GM12878 (cell line): ENCODE data around the gene AMMECR1. TPM values are rescaled to one million over a fixed set of nuclear protein-coding genes. Genes with fewer than 3 reads are reported as not detected.

Source experiments
- ATAC-seq: fragments of 200-7000 bp; cut with Tn5 transposase; 3 replicates; pipeline ENCODE4 v1.9.1; 2020; ENCODE audit warnings: mild to moderate bottlenecking, moderate library complexity
- BruUV-seq: library from RNA; stranded (reverse); fragments of 400-500 nt; replicated peaks from 2 replicates; lab custom pipeline; 2021; lab: Mats Ljungman, UMichigan
- CTCF ChIA-PET: fragments of 300-600 bp; sonication (Branson Sonifier 250); formaldehyde crosslinking; extraction: SDS; loops from one replicate; lab custom pipeline; 2021; ENCODE audit warnings: inconsistent platforms; lab: Yijun Ruan, JAX
- POLR2A ChIA-PET: fragments of 350-600 bp; formaldehyde crosslinking; extraction: SDS; loops from one replicate; lab custom pipeline; 2021; ENCODE audit warnings: inconsistent platforms; lab: Charles Lee
- RAD21 ChIA-PET: fragments of 300-600 bp; sonication (Branson Sonifier 250); formaldehyde crosslinking; loops from one replicate; lab custom pipeline; 2023; ENCODE audit warnings: antibody characterized with exemption; ENCODE audit not compliant: unreplicated experiment; lab: Charles Lee
- SMC1A ChIA-PET: fragments of 300-600 bp; sonication (Branson Sonifier 250); formaldehyde crosslinking; loops from one replicate; lab custom pipeline; 2023; ENCODE audit not compliant: unreplicated experiment, uncharacterized antibody; lab: Charles Lee
- DNase-seq: peaks from one replicate; pipeline ENCODE4 v3.0.0-alpha.2; 2011; ENCODE audit warnings: low read depth, low spot score
- FAIRE-seq: peaks from 3 replicates; lab custom pipeline; 2011; peaks lifted over from hg19 to GRCh38; lab: Jason Lieb, UNC
- H2AFZ ChIP-seq: 2 replicates; pipeline ENCODE4 v1.6.0; 2011; ENCODE audit warnings: low read depth, low read length, control low read depth; ENCODE audit not compliant: control insufficient read depth
- H3K27ac ChIP-seq: 2 replicates; pipeline ENCODE4 v1.5.1; 2011; ENCODE audit warnings: control low read depth; ENCODE audit not compliant: control insufficient read depth, insufficient read depth
- H3K27me3 ChIP-seq, 2 experiments: replicated peaks in 1 of 2; 2 replicates each; pipeline versions ENCODE4 v1.6.0 to v1.6.1; 2011; ENCODE audit warnings: low read length in 1 of 2; ENCODE audit not compliant: control insufficient read depth in 2 of 2, insufficient read depth in 2 of 2
- H3K36me3 ChIP-seq, 2 experiments: 2 replicates each; pipeline ENCODE4 v1.5.1; 2011; ENCODE audit warnings: low read length in 1 of 2; ENCODE audit not compliant: control insufficient read depth in 2 of 2, insufficient read depth in 2 of 2
- H3K4me1 ChIP-seq: 2 replicates; pipeline ENCODE4 v1.6.1; 2011; ENCODE audit warnings: mild to moderate bottlenecking, low read length, moderate library complexity, mixed read lengths; ENCODE audit not compliant: control insufficient read depth, insufficient read depth
- H3K4me2 ChIP-seq: 2 replicates; pipeline ENCODE4 v1.6.0; 2011; ENCODE audit warnings: control low read depth; ENCODE audit not compliant: control insufficient read depth, insufficient read depth
- H3K4me3 ChIP-seq: fragments of 200-600 bp; sonication (generic); 2 replicates; pipeline ENCODE4 v1.5.1; 2016
- H3K79me2 ChIP-seq: 2 replicates; pipeline ENCODE4 v1.6.0; 2011; ENCODE audit warnings: low read length; ENCODE audit not compliant: control insufficient read depth, insufficient read depth
- H3K9ac ChIP-seq: 2 replicates; pipeline ENCODE4 v1.8.0; 2011; ENCODE audit warnings: low read length, control low read depth, mixed read lengths; ENCODE audit not compliant: control insufficient read depth, insufficient read depth
- H3K9me3 ChIP-seq: replicated peaks from 3 replicates; pipeline ENCODE4 v1.5.1; 2011; ENCODE audit warnings: mild to moderate bottlenecking, low read length; ENCODE audit not compliant: control insufficient read depth, insufficient read depth
- H4K20me1 ChIP-seq: 2 replicates; pipeline ENCODE4 v1.6.0; 2011; ENCODE audit not compliant: control insufficient read depth, insufficient read depth
- NR2C2 ChIP-seq: IDR thresholded peaks from 2 replicates; pipeline ENCODE4 v1.6.1; 2011; ENCODE audit warnings: borderline replicate concordance, low read depth; ENCODE audit not compliant: control insufficient read depth, insufficient read length
- SIX5 ChIP-seq: IDR thresholded peaks from 2 replicates; pipeline ENCODE4 v1.6.1; 2011; ENCODE audit warnings: mild to moderate bottlenecking, low read depth, low read length, moderate library complexity; ENCODE audit not compliant: severe bottlenecking
- SUPT20H ChIP-seq: IDR thresholded peaks from 2 replicates; pipeline ENCODE4 v1.6.1; 2011; ENCODE audit warnings: low read depth, mild to moderate bottlenecking, low read length, moderate library complexity, borderline replicate concordance; ENCODE audit not compliant: control insufficient read depth
- TARDBP ChIP-seq: IDR thresholded peaks from 2 replicates; pipeline ENCODE4 v1.6.1; 2016; ENCODE audit warnings: borderline replicate concordance
- ZNF274 ChIP-seq: IDR thresholded peaks from one replicate; pipeline ENCODE4 v1.8.0; 2011; ENCODE audit not compliant: insufficient read length, insufficient read depth
- in situ Hi-C: fragments of 300-500 bp; cut with MboI; formaldehyde crosslinking; loops from 9 replicates; pipeline ENCODE4 v1.14.3; 2018; ENCODE audit warnings: mixed read lengths
- intact Hi-C: fragments of 100-400 bp; cut with micrococcal nuclease; formaldehyde crosslinking; loops from one replicate; pipeline ENCODE4 v1.14.2; 2022; ENCODE audit not compliant: unreplicated experiment
- polyA plus RNA-seq, 11 experiments: library from polyadenylated mRNA; depleted of rRNA in 4 of 11; unstranded in 6 of 11; stranded (reverse) in 5 of 11; fragments of >200 nt; fragmentation: Nextera tagmentation in 4 of 11; fragmentation: Illumina TruSeq in 1 of 11; extraction: Ambion mirVana in 4 of 11; extraction: Trizol in 1 of 11; gene quantifications; 1 replicate in 1 of 11; 2 replicates in 10 of 11; pipeline versions ENCODE4 v1.2.1 to v1.2.3, GENCODE V29; 2011 to 2016; ENCODE audit warnings: inconsistent platforms in 2 of 11, missing spikeins in 2 of 11, low read depth in 1 of 11
- total RNA-seq, 4 experiments: library from RNA; depleted of rRNA in 3 of 4; stranded (reverse); fragments of >200 nt in 3 of 4; fragmentation: Illumina TruSeq in 1 of 4; extraction: Trizol in 1 of 4; gene quantifications; 2 replicates each; pipeline versions ENCODE4 v1.2.1 to v1.2.3, GENCODE V29; 2013 to 2021
- TF ChIP-seq, protein P1 (sequence below): fragments of 450-650 bp; IDR thresholded peaks from 2 replicates; pipeline ENCODE4 v1.6.1; 2016; ENCODE audit warnings: mild to moderate bottlenecking, moderate library complexity, borderline replicate concordance
- TF ChIP-seq, protein P2 (sequence below): fragments of 450-650 bp; IDR thresholded peaks from 2 replicates; pipeline ENCODE4 v1.6.1; 2017; ENCODE audit warnings: borderline replicate concordance

AMMECR1 gene
- total and polyA plus RNA-seq, 10 of the 15 experiments (the other 5 are each of a cell fraction or from before 2014, with no cell fraction given), result 4.9 to 25.6 (median 10.7) TPM

DNA sequence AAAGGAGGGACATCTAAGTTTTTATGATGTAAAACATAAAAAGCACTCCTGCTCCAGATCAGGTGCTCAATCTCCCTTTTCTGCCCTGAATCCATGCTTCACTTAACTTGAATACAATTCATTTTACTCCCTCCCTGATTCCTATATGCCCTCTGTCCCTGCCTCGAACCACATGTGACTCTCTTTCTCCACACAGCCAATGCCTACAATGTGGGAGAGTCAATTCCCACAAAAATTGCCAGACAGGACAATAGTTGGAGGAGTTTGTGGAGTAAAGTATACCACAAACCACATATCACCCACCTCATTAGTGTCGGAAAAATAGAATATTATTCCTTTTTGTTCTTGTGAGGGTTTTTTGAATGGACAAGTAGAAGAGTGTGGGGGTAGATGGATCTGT is 9.7 kb downstream of the AMMECR1 start (continued):
- TF ChIP-seq, protein P1, sequence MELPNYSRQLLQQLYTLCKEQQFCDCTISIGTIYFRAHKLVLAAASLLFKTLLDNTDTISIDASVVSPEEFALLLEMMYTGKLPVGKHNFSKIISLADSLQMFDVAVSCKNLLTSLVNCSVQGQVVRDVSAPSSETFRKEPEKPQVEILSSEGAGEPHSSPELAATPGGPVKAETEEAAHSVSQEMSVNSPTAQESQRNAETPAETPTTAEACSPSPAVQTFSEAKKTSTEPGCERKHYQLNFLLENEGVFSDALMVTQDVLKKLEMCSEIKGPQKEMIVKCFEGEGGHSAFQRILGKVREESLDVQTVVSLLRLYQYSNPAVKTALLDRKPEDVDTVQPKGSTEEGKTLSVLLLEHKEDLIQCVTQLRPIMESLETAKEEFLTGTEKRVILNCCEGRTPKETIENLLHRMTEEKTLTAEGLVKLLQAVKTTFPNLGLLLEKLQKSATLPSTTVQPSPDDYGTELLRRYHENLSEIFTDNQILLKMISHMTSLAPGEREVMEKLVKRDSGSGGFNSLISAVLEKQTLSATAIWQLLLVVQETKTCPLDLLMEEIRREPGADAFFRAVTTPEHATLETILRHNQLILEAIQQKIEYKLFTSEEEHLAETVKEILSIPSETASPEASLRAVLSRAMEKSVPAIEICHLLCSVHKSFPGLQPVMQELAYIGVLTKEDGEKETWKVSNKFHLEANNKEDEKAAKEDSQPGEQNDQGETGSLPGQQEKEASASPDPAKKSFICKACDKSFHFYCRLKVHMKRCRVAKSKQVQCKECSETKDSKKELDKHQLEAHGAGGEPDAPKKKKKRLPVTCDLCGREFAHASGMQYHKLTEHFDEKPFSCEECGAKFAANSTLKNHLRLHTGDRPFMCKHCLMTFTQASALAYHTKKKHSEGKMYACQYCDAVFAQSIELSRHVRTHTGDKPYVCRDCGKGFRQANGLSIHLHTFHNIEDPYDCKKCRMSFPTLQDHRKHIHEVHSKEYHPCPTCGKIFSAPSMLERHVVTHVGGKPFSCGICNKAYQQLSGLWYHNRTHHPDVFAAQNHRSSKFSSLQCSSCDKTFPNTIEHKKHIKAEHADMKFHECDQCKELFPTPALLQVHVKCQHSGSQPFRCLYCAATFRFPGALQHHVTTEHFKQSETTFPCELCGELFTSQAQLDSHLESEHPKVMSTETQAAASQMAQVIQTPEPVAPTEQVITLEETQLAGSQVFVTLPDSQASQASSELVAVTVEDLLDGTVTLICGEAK, result no peak
- no peak for TF ChIP-seq SUPT20H
- TF ChIP-seq, protein P2, sequence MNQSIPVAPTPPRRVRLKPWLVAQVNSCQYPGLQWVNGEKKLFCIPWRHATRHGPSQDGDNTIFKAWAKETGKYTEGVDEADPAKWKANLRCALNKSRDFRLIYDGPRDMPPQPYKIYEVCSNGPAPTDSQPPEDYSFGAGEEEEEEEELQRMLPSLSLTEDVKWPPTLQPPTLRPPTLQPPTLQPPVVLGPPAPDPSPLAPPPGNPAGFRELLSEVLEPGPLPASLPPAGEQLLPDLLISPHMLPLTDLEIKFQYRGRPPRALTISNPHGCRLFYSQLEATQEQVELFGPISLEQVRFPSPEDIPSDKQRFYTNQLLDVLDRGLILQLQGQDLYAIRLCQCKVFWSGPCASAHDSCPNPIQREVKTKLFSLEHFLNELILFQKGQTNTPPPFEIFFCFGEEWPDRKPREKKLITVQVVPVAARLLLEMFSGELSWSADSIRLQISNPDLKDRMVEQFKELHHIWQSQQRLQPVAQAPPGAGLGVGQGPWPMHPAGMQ, result no peak
- TF ChIP-seq TARDBP, result no peak
- TF ChIP-seq SIX5, result no peak

DNA sequence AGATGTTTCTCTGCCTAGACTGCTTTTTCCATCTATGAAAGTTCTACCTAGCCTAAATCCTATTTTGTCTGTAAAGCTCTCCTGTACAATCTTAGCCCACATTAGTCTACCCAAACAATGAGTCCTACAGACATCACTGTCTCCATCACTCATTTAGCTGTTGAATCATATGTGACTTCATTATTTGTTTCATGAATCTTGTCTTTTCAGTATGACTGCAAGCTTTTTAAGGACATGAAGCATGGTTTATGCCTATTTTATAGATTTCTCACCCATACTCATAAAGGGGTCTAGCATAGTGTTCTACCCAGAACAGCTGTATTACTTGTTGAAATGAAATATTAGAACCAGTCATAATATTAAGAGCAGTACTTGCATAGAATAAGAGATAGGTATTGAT is 13.0 kb downstream of the AMMECR1 start:
- Histone ChIP-seq H4K20me1 (no peaks in the 10 kb centered on the region), H2AFZ (no peak overlapping the region), H3K9me3 (peaks cover 2% of the 10 kb centered on the region; the same call in 2 of the 3 replicates), H3K4me2 (no peak overlapping the region), H3K79me2 (peaks cover 9% of the 10 kb centered on the region), H3K4me1 (no peaks in the 10 kb centered on the region), H3K9ac (no peak overlapping the region), H3K27ac (no peak overlapping the region), H3K27me3 (no peaks in the 10 kb centered on the region), H3K36me3 (no peaks in the 10 kb centered on the region), H3K4me3 (no peak overlapping the region)
- no peak for FAIRE-seq
- CTCF ChIA-PET, result no interaction called here
- TF ChIP-seq ZNF274 (no peak), NR2C2 (no peak)
- no peak for ATAC-seq
- RAD21 ChIA-PET, result no interaction called here
- in situ Hi-C loops, result no loop called here
- intact Hi-C loops, result no loop called here
- BruUV-seq, result no TSS peak
- DNase-seq, result no peak
- POLR2A ChIA-PET, result no interaction called here
- SMC1A ChIA-PET, result interaction anchor here (0.6 to 3.3 kb wide), 3 partner anchors 10 to 87 kb away, joined by 3 to 20 read pairs (median 10); no protein-coding TSS in a partner anchor
